Dermis microvascular lymphatic vessel endothelial cell (primary cell): ENCODE results near the gene BZW1. TPM values are rescaled to one million over a fixed set of nuclear protein-coding genes. Genes with fewer than 3 reads are reported as not detected.
"Not testable (repeated sequence)": the region's sequence is repeated elsewhere in the genome, so short reads cannot be mapped to it uniquely, and the experiment has no call there.

Experiments
- DNase-seq, 2 donors: peaks; one replicate each; pipeline versions ENCODE4 v3.0.0 to v3.0.0-alpha.2; 2010; ENCODE audit warnings: low read depth in 2 of 2
- total RNA-seq: library from RNA; depleted of rRNA; stranded (reverse); fragments of >200 nt; gene quantifications from 2 replicates; pipeline ENCODE4 v1.2.1, GENCODE V29; 2014

The BZW1 gene
- total RNA-seq, 1 donor from 2014 or later: 560 TPM

DNA sequence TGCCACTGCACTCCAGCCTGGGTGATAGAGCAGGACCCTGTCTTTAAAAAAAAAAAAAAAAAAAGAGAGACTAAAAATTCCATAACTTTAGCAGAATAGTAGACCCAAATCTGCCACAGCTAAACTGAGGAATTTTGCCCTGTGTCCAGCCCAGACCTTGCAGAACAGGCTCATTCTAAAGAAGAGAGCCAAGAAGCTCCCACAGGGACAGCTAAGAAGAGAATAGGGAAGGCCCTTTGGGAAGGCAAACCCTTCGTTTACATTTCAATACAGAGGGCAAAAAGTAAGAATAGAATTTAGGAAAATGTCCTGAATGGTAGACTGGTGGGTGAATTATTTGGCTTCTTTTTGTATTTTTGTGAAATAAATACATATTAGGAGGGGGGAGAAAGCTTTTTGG lies 21.5 kb upstream of the BZW1 start:
- no peak for DNase-seq

DNA sequence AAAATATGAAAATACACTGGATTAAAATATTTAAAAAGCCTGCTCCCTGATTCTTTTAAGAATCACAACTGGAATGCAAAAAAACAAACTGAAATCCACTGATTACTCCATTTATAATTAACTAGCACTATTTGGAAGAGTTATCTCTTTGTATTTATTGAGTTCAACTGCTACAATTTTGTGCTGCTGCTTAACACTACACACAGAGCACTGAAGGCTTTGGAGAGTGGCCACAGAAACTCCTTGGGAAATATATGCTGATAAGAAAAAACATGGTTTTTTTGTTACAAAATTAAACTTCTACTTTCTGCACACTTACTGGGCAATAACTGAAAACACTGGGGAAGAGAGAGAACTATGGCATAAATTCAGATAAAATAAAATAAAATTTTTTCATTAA lies 19.8 kb upstream of the BZW1 start:
- DNase-seq: no peak

DNA sequence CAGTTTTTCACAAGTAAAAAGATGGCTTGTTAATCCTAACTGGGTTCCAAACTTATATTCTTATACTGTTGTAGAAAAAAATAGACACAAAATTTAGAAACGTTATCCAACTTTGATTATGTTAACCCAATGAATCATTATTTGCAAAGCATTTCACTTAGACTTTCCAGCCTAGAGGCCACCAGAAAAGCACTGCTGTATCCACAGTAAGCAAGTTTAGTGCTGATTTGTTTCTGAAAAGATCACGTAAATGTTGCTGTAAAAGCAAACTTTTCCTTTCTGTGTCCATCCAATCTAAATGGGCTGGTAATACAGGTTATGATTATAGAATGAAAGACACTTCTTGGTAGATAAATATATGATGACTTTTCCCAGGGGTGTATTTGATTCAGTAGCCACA lies 17.6 kb upstream of the BZW1 start:
- DNase-seq: no peak

DNA sequence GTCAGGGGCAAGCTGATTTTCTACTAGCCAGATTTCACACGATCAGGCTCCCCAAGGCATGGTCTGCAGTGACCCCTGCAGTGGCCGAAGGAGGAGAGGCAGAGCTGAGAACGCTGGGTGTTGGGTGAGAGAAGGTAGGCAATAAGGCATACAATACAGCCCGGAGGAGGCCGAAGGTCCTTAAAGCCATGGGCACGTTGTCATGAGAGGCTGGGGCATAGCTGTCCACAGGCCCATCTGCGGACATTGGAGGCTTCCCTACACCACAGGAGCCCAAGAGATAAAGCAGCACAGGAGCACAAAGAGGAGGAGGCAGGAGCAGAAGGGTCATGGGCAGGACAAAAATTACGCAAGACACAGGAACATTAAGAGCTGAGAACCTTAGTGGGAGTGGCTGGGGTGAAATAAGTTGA lies 16.7 kb upstream of the BZW1 start:
- DNase-seq: no peak

DNA sequence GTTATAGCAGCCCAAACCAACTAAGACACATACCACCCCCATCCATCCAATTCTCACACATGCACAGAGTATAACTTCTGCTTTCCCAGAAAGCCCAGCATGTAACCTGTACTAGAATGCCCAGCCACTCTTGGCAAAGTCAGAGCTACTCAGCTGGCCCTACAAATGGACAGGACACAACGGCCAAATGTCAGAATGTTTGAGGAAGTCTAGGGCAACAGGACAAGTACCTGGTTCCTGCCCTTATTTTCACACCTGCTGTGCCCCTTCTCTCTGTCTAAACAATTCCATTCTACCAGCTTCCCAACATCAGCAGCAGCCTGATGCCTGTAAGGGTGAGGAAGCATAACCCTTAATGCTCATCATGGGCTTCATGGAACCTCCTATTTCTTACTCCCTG lies 15.1 kb upstream of the BZW1 start:
- DNase-seq: peak; percentile 54 to 90

DNA sequence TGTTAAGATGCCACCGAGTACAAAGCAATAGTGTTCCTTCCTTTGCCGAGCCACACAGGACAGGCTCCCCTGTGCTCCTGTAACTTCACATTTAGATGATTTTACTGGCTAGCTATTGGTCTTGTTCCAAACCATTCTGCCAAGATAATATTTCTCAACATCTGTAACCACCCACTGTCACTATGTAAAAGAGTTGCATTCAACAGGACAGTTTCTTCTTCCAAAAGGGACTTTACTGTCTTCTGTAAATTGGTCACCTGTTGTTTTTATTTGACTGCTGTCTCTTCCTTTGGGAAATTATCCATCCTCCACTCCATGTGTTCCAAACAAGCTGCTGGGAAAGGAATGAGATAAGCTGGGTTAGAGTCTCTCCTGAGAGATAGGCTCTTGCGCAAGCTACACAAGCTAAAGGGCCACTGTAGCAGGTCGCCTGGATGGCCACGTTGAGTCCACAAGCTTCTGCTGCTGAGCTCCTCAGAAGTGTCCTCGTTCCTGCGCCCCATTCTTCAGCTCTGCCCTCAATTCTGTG lies 14.4 kb upstream of the BZW1 start:
- DNase-seq: peak in 1 of 2 donors; percentile 39

DNA sequence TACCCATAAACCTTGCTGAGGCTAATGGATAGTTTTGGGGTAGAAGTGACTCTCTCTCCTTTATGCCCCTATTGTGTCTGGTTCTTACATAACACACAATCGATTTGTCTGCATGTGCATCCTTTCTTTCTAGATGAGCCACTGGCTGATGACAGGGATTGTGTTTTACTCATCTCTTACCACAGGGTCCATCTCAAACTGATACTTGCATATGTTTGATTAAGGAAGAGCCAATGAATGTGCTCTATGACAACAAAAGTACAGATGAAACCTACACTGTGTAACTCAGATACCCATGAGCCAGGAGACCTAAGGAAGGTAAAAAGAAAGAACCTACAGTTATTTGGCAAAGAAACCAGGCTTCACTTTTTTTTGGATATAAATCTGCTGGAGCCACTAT lies 13.2 kb upstream of the BZW1 start:
- no peak for DNase-seq

DNA sequence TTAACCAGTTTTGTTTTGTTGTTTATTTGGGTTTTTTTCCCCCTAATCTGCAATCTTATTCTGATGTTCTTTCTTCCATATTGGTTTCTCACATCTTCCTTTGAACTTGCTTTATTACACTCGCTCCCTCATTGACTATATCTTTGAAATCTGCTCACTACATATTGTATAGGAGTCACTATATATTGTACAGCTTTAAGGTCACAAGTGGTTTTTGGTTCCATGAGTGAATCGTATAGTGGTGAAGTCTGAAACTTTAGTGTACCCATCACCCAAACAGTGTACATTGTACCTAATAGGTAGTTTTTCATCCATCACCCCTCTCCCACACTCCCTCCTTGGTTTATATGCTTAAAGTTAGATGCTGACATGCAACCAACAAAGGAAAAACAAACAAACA lies 11.3 kb upstream of the BZW1 start:
- no peak for DNase-seq

DNA sequence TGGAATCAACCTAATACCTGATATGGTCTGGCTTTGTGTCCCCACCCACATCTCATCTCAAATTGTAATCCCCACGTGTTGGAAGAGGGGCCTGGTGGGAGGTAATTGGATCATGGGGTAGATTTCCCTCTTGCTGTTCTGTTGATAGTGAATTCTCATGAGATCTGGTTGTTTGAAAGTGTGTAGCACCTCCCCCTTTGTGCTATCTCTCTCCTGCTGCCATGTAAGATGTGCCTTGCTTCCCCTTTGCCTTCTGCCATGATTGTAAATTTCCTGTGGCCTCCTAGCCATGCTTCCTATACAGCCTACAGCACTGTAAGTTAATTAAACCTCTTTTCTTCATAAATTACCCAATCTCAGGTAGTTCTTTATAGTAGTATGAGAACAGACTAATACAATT lies 10.3 kb upstream of the BZW1 start:
- not testable (repeated sequence) for DNase-seq

DNA sequence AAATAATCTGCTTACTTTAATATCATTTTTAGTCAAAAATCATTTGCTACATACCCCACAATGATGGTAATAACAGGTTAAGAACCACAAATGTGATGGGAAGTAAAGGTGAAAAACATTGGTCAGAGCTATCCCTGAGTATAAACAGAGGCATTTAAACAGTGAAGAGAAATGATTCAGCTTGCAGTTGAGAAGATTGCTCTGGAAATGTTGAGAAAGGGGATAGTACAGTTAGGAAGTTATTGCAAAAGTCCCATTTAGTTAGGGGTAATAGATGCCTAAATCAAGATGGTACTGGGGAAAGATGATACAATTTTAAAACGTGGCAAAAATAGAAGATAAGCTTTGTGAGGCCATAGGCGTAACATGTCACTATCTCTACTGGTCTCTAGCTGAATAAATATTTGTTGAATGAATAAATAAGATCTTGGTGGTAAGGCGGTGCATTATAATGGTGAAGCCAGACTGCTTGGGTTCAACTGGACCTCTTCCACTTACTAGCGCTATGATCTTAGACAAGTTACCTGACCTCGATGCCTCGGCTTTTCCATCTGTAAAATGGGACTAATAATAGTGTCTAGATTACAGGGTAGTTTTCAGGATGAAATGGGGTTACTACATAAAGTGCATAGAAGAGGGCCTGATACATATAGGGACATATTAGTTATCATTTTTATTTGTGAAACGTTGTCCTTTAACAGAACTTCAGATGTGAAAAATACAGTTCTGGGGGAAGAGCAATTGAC lies 2.0 kb upstream of the BZW1 start:
- DNase-seq: no peak

DNA sequence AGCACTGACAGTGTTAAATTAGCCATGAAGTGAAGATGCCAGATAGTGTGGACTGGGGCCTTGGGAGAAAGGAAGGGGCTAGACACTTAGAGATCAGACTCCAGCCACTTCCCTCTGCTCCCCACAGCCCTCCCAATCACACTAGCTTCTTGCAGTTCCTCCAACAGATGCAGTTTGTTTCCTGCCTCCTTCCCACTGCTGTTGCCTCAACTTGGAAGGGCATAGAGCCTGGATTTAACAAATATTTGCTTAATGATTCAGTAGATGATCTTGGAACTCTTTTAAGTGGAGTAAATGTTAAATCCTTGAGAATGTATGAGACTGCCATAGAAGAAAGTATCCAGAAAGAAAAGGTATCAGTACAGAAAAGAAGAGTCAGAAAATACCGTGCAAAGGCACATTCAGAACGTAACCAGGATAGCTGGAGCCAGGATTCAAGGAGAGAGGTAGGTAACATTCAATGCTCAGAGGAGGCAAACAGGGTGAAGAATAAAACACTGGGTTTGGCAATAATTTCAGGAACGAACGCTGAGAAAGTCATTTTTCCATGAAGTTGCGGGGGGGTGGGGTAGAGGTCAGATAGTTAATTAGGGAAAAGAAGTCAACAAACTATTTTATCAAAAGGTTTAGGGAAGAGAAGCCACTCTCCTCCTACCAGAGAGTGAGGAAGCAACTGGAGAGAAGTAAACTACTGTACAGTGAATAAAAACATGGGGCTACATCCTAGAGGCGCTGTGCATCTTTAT lies 1.3 kb upstream of the BZW1 start:
- peak in 1 of 2 donors; percentile 70 for DNase-seq

DNA sequence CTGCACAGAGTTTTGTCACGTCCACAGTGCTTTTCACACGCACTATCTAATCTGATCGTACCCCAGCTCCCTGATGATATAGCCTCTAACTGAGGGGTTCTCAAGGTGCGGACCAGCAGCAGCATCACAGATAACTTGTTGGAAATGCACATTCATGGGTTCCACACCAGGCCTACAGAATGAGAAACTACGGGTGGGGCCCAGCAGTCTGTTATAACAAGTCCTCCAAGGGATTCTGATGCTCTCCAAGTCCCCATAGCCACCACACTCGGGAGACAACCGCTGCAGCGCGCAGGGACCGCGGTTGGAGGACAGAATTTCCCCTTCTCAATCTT lies 745 bp upstream of the BZW1 start:
- DNase-seq: no peak

DNA sequence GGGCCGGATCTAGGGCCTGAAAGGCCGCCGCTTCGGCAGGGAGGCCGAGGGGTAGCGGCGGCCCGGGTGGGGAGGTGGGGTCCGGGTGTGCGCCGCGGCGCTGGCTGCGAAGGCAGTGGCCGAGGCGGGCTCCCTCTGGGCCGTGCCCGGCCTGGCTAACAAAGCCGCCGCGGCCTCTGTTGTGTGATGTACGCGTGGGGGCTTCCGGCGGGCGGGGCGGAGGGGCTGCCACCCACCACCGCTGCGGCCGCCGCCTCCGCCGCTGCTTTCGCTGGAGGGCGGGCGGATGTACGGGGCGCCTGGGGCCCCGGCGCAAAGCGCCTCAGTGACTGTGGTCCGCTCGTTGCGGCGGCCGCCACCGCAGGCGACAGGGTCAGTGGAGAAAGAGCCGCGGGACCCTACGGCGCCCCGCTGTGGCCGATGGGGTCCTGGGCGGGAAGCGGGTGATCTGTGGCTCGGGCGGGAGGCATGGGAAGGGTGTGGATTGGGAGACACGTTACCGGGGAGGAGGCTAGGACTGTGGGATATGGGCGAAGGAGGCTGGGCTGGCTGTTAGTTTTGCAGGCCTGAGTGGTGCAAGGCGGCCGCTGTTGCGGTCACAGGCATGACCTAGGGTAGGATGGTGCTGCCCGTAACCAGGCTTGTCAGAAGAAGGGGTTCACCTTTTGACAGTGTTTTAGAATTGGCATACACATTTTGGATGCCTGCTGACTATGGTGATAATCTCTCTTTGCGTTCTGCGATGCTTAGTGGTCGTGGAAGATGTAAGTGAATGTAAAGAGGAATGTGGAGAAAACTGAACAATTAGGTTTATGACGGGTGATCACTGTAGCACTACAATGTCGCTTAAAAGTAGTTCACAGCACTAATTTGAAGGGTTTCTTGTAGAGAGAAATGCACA lies 662 bp downstream of the BZW1 start:
- peak; percentile 24 to 71 for DNase-seq

DNA sequence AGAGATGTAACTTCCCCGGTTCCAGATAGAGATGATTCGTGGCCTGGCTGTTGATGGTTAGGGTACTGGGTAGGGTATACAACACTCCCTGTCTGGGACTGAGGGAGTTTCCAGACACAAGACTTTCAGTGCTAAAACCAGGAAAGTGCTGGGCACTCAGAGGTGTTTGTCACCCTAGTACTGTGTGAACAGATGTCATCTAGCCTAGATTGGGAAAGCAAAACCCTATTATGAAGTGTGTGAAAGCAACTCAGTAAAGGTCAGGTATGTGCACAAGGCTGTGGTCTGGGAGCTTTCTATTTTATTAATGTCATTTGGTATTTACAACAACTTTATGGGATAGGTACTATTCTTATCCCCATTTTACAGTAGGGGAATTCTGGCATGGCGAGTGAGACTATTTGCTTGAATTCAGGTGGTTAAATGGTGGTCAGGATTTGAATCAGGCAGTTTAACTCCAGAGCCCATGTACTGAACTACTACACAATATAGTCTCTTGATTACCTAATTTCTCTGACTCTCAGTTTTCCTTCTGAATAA lies 2.6 kb downstream of the BZW1 start:
- DNase-seq: peak in 1 of 2 donors; percentile 11

DNA sequence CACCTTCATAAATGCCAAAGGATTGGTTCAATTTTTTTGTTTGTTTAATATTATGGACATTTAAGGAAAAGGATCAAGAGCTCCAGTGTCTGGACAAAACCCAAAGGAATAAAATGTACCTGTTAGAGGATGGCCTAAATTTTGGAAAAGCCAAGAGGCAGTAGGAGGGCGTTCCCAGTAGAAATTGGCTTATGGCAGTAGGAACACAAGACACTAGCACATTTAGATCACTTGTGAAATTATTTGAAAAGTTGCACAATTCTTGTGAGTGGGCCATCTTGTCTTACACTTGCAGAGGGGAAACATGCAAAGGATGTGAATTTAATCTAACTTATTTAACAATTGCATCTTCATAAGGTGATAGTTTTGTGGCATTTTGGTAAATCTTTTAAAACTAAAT lies 3.2 kb downstream of the BZW1 start:
- DNase-seq: no peak

DNA sequence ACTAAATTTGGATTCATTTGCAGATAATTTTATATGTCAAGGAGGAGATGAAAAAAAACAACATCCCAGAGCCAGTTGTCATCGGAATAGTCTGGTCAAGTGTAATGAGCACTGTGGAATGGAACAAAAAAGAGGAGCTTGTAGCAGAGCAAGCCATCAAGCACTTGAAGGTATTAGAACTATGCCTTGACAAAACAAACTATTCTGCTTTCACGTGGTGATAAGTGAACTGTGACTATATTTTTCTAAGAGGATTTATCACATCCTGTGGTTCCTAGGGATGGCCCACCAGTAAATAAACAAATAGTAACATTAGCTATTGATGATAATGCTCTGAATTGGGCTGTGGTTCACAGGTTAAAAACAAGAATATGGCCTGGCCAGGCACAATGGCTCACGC lies 7.0 kb downstream of the BZW1 start:
- DNase-seq: not testable (repeated sequence)

DNA sequence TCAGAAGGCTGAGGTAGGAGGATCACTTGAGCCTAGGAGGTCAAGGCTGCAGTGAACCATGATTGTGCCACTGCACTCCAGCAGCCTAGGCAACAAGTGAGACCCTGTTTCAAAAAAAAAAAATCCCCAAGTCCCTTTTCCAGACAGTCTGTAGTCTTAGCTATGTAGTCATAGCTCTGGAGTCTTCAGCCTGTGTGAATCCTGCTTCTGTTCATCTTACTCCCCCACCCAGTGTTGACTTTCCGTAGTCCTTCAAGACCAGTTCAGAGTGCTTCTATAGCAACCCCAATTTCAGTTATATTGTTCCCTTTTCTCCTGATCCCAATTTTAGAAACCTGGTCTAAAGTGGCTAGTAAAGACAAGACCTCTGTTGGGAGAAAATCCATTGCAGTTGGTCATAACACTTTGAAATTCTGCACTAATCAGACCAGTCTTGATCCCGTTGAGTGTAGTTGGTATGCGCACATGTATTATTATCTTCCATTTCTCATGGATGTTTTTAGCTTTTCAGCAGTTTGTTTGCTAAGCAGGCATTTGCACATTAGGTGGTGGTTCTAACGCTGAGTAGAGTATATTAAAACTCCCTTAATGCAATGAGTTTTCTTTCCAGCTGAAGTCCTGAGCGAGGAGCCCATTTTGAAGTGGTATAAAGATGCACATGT lies 9.0 kb downstream of the BZW1 start:
- DNase-seq: no peak

DNA sequence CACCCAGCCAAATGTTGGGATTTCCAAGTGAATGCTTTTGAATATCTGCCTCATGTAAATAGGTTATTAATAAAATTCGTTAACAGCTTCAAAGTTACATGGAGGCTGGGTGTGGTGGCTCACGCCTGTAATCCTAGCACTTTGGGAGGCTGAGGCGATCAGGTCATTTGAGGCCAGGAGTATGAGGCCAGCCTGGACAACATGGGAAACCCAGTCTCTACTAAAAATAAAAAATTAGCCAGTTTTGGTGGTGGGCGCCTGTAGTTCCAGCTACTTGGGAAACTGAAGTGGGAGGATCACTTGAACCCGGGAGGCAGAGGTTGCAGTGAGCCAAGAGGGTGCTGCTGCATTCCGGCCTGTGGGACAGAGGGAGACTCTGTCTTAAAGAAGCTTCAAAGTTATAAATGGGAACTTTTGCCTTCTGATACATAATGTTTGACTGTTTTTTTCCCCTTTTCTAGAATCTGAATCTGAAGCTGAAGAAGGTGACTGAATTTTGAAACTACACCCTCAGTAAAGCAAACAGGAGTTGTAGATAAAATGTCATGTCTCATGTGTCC lies 10.1 kb downstream of the BZW1 start:
- DNase-seq: no peak

DNA sequence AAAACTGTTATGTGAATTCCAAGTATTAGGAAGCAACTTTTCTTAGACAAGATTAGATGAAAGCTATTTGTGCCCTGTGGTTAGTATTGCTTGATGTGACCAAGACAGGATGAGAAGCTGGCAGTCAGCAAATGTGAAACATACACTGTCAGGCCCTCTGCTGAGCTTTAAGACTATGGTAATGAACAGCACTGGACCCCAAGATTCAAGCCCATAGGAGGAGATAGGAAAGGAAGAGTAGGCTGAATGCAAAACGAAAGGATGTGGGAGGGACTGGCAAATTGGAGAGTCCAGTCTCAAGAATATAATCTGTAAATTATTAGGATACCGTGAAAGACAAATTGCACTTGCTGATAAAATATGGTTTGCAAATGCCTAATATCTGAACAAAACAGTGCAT lies 16.4 kb downstream of the BZW1 start:
- no peak for DNase-seq

DNA sequence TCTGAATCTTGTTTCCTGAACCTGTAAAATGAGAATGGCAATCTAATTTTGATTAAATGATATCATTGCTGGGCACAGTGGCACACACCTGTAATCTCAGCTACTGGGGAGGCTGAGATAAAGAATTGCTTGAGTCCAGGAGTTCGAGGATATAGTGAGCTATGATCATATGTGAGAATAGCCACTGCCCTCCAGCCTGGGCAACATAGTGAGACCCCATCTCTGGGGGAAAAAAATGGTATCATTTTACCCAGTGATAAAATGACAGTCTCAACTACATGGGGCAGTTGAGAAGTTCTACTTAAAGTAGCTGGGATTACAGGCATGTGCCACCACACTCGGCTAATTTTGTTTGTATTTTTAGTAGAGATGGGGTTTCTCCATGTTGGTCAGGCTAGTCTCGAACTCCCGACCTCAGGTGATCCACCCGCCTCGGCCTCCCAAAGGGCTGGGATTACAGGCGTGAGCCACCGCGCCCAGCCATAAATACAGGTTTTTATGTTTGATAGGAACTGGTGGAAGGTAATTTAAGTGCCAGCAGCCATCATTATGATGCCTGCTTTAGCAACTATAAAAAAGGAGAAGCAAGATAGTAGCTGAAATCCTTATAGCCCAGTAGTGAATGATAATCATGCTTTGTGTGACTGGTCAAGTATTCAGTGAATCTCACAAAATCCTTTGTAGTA lies 17.0 kb downstream of the BZW1 start:
- DNase-seq: no peak
